ENCODE data around the gene SYCE3.

The SYCE3 gene

DNA sequence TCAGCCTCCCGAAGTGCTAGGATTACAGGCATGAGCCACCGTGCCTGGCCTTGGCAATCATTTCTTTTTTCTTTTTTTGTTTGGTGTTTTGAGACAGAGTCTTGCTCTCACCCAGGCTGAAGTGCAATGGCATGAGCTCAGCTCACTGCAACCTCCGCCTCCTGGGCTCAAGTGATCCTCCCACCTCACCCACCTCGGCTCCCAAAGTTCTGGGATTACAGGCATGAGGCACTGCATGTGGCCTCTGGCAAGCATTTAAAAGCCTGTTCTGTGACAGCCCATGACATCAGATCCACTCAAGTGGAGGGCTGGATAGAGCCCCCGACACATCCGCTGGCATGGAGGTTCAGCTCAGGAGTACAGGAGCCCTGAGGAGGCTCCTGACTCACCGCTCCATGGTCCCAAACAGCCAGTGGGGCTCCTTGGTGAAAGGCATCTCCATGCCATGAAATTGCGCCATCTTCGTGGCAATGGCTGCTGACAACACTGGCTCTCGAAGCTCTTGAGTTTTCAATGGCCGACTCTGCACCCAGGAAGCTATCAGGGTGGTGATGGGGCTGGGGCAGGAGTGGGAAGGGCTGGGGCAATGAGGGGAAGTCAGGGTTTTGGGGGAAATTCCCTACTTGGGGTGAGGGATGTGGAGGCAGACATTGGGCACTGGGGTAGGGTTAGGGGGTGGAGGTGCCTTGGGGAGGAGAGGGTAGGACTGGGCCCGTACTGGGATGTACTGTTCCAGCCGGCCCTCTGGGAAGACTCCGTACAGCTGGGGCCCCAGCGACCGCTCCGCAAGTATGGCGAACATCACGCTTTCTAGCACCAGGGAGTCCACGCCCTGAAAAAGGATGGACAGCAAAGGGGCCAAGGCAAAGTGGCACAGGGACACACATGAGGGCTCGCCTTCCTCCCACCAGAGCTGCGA lies 18.6 kb upstream of the SYCE3 start:
- TF ChIP-seq, protein P1, sequence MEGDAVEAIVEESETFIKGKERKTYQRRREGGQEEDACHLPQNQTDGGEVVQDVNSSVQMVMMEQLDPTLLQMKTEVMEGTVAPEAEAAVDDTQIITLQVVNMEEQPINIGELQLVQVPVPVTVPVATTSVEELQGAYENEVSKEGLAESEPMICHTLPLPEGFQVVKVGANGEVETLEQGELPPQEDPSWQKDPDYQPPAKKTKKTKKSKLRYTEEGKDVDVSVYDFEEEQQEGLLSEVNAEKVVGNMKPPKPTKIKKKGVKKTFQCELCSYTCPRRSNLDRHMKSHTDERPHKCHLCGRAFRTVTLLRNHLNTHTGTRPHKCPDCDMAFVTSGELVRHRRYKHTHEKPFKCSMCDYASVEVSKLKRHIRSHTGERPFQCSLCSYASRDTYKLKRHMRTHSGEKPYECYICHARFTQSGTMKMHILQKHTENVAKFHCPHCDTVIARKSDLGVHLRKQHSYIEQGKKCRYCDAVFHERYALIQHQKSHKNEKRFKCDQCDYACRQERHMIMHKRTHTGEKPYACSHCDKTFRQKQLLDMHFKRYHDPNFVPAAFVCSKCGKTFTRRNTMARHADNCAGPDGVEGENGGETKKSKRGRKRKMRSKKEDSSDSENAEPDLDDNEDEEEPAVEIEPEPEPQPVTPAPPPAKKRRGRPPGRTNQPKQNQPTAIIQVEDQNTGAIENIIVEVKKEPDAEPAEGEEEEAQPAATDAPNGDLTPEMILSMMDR (IDR thresholded peaks at IDR 0.05; ENCODE audit: low read depth, low read length) = no peak
- no peak for DNase-seq (ENCODE audit: low read depth, low spot score)
- in situ Hi-C loops (cut with HindIII; ENCODE audit: low sequenced_read_pairs) = no loop called here
- H3K4me3 ChIP-seq (ENCODE audit: low read depth, low read length) = peak overlapping the region; percentile 82

- in situ Hi-C loops (cut with HindIII; ENCODE audit: low sequenced_read_pairs) = no loop called here
Observed at GRCh38 chr22:50579752-50580151, 17.0 kb upstream of the SYCE3 start.

DNA sequence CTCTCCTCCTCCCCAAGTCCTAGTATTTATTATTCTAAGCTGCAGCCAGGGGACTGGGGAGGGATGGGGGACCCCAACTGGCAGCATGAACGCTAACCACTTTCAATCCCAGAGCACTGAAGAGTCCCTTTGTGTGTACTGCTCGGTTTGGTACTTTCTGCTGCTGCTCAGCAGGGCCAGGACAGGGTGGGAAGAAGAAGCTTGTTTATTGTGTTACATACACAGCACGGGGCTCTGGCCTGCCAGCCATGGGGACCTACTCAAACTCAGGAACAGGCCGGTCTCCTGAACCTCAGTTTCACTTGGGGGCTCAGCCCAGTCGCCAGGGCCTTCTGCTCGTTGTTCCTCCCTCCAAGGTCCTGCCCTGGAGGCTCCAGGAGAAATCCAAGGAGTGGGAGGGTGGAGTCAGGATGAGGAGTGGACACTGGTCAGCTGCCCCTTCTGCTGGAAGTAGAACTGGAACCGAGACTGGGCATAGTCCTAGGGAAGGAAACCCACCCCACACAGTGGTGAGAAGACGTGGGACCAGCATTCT lies 16.1 kb upstream of the SYCE3 start:
- in situ Hi-C loops (cut with HindIII; ENCODE audit: low sequenced_read_pairs) = no loop called here
- no peak for DNase-seq (ENCODE audit: low read depth, low spot score)
- TF ChIP-seq, protein P1 (IDR thresholded peaks at IDR 0.05; ENCODE audit: low read depth, low read length) = no peak
- H3K4me3 ChIP-seq (ENCODE audit: low read depth, low read length) = no peak overlapping the region

More at GRCh38 chr22:50579752-50580151, 17.0 kb upstream of the SYCE3 start:
- DNase-seq (ENCODE audit: low read depth, low spot score) = no peak
- no peak overlapping the region for H3K4me3 ChIP-seq (ENCODE audit: low read depth, low read length)
- TF ChIP-seq, protein P1 (IDR thresholded peaks at IDR 0.05; ENCODE audit: low read depth, low read length) = no peak

- TF ChIP-seq, protein P1 (IDR thresholded peaks at IDR 0.05; ENCODE audit: low read depth, low read length) = no peak
- in situ Hi-C loops (cut with HindIII; ENCODE audit: low sequenced_read_pairs) = no loop called here
- H3K4me3 ChIP-seq (ENCODE audit: low read depth, low read length) = no peak within 1 kb of the TSS
- no peak for DNase-seq (ENCODE audit: low read depth, low spot score)
Observed at GRCh38 chr22:50577987-50578775, 15.5 kb upstream of the SYCE3 start, which contains the start of gene CPT1B. Gene CPT1B, minus strand, starts transcription at chr22:50578427. Its CDS starts 512 bp downstream, at chr22:50577915.

DNA sequence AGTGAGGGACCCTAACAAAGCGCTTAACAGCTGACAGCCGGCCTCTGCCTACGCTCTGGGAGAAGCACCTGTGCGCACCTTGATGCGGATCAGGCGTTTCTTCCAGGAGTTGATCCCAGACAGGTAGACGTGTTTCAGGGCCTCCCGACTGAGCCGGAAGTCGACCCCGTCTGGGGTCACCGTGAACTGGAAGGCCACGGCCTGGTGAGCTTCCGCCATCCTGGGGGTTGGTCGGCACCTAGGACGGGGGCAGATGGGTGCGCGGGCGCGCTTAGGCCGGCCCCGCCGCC lies 14.9 kb upstream of the SYCE3 start:
- DNase-seq (ENCODE audit: low read depth, low spot score) = no peak
- TF ChIP-seq, protein P1 (IDR thresholded peaks at IDR 0.05; ENCODE audit: low read depth, low read length) = no peak
- no peak overlapping the region for H3K4me3 ChIP-seq (ENCODE audit: low read depth, low read length)
- in situ Hi-C loops (cut with HindIII; ENCODE audit: low sequenced_read_pairs) = no loop called here

DNA sequence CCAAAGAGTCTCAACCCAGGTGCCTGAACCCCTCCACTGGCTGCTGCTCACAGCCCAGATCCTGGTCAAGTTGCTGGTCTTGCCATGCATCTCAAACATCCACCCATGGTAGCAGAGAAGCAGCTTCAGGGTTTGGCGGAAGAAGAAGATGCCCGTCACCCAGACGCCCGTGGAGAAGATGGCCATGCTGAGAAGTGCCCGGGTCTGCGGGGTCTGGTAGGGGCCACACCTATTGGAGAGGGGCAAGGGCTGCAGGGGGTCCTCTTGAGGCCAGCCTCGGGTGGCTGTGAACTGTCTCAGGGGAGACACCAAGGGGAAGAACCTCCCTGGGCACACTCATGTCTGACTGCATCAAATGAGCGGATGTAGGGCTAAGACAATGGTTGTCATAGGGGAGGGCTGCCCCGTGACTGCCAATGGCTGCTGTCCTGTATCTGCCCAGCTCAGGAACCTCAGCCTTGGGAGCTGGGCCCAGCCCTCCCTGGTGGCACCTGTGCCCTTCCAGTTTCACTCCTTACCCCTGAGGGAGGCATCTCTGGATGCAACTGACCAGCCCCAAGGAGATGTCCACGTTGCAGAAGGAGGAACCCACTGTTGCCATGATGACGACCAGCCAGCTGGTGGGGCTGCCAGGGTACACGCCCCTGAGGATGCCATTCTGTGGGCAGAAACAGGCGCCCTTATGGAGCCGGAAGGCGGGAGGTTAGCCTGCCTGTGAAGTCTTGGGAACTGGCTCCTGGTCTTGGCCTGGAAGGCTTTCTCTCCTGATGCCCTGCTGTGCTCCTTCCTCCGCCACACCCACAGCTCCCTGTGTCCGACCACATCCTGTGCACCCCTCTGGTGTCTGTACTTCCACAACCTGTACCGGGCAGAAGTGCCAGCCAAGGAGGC lies 14.3 kb upstream of the SYCE3 start:
- no peak overlapping the region for H3K4me3 ChIP-seq (ENCODE audit: low read depth, low read length)
- no peak for DNase-seq (ENCODE audit: low read depth, low spot score)
- TF ChIP-seq, protein P1 (IDR thresholded peaks at IDR 0.05; ENCODE audit: low read depth, low read length) = no peak
- in situ Hi-C loops (cut with HindIII; ENCODE audit: low sequenced_read_pairs) = no loop called here

Data from astrocyte of the spinal cord (primary cell).